Measurements from ENCODE around the gene TMEM150C. TPM values are rescaled to one million over a fixed set of nuclear protein-coding genes. Genes with fewer than 3 reads are reported as not detected.
"Not testable (repeated sequence)": the region's sequence is repeated elsewhere in the genome, so short reads cannot be mapped to it uniquely, and the experiment has no call there.

Gene TMEM150C
- total RNA-seq, 1 donor from 2014 or later, result 5.4 TPM

DNA sequence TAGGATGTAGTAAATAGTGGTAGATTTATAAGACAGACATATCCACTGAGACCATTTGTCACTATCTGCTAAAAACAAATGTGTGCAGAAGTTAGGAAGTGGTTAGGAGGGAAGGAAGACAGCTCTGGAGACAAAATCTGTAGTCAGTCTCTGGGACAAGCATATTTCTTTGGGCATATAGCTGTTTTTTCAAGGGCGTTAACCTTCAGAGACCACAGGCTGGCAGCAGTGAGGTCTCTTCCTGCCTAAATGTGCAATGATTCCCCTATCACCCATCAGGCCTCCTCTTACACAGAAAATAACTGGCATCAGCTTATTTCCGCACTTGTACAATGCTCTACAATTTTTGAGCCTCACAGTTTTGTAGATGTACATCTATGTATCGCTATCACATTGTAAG lies 6.5 kb downstream of the TMEM150C start:
- no peak overlapping the region for H3K27ac ChIP-seq
- no peaks in the 10 kb centered on the region for H3K36me3 ChIP-seq
- DNase-seq (ENCODE audit: low spot score in 2 of 2), result no peak
- H3K9me3 ChIP-seq, result no peaks in the 10 kb centered on the region
- H3K4me1 ChIP-seq, result no peaks in the 10 kb centered on the region
- H3K27me3 ChIP-seq, result no peaks in the 10 kb centered on the region
- intact Hi-C loops (cut with DNase I), result no loop called here
- no peak overlapping the region for H3K4me3 ChIP-seq
- TF ChIP-seq, protein P1, sequence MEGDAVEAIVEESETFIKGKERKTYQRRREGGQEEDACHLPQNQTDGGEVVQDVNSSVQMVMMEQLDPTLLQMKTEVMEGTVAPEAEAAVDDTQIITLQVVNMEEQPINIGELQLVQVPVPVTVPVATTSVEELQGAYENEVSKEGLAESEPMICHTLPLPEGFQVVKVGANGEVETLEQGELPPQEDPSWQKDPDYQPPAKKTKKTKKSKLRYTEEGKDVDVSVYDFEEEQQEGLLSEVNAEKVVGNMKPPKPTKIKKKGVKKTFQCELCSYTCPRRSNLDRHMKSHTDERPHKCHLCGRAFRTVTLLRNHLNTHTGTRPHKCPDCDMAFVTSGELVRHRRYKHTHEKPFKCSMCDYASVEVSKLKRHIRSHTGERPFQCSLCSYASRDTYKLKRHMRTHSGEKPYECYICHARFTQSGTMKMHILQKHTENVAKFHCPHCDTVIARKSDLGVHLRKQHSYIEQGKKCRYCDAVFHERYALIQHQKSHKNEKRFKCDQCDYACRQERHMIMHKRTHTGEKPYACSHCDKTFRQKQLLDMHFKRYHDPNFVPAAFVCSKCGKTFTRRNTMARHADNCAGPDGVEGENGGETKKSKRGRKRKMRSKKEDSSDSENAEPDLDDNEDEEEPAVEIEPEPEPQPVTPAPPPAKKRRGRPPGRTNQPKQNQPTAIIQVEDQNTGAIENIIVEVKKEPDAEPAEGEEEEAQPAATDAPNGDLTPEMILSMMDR (IDR thresholded peaks at IDR 0.05), result no peak

DNA sequence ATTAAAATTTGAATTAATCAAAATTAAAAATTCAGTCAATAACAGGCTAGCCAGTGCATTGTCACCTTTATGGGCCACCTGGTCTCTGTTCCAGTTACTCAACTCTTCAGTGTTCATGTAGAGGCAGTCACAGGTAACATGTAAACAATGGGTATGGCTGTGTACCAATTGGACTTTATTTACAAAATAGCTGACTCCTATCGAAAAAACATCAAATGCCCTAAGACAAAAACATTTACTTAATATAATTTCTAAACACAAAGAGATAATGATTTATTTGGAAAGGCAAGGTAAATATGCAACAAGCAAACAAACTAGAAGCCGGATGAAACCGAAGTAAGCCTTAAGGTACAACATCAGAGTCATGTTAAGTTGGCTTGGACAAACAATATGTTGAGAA lies 8.8 kb downstream of the TMEM150C start:
- Histone ChIP-seq H3K27ac (no peak overlapping the region), H3K27me3 (no peaks in the 10 kb centered on the region), H3K36me3 (no peaks in the 10 kb centered on the region), H3K4me1 (no peaks in the 10 kb centered on the region), H3K4me3 (no peak overlapping the region), H3K9me3 (no peaks in the 10 kb centered on the region)
- intact Hi-C loops (cut with DNase I), result no loop called here
- TF ChIP-seq, protein P1 (IDR thresholded peaks at IDR 0.05), result no peak
- DNase-seq (ENCODE audit: low spot score in 2 of 2), result no peak

DNA sequence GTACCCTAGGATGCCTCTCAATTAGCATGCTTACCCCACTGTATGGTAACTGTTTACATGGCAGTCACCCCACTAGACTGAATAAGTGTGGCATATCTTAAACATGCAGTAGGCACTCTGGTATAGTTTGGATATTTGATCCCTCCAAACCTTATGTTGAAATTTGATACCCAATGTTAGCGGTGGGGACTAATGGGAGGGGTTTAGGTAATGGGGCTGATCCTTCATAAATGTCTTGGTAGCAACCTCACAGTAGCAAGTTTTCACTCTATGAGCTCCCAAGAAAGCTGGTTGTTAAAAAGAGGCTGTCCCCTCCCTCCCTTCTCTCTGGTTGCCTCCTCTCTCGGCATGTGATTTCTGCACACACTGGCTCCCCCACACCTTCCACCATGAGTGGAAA lies 10.1 kb downstream of the TMEM150C start:
- DNase-seq (ENCODE audit: low spot score in 2 of 2), result no peak
- Histone ChIP-seq H3K4me1 (no peaks in the 10 kb centered on the region), H3K36me3 (no peaks in the 10 kb centered on the region), H3K4me3 (no peak overlapping the region), H3K9me3 (peaks cover 0 to 5% of the 10 kb centered on the region in 2 donors), H3K27me3 (no peaks in the 10 kb centered on the region), H3K27ac (no peak overlapping the region)
- intact Hi-C loops (cut with DNase I), result no loop called here
- TF ChIP-seq, protein P1 (IDR thresholded peaks at IDR 0.05), result no peak

DNA sequence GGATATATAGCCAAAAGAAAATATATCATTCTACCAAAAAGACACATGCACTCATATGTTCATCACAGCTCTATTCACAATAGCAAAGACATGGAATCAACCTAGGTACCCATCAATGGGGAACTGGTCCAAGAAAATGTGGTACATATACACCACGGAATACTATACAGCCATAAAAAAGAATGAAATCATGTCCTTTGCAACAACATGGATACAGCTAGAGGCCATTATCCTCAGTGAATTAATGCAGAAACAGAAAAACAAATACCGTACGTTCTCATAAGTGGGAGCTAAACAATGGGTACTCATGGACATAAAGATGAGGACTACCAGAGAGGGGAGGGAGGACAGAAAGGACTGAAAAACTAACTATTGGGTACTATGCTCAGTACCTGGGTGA lies 13.9 kb downstream of the TMEM150C start:
- H3K27me3 ChIP-seq; H3K9me3 ChIP-seq; H3K4me3 ChIP-seq; DNase-seq (ENCODE audit: low spot score in 2 of 2); H3K36me3 ChIP-seq; H3K4me1 ChIP-seq; intact Hi-C loops (cut with DNase I); H3K27ac ChIP-seq: not testable (repeated sequence)

DNA sequence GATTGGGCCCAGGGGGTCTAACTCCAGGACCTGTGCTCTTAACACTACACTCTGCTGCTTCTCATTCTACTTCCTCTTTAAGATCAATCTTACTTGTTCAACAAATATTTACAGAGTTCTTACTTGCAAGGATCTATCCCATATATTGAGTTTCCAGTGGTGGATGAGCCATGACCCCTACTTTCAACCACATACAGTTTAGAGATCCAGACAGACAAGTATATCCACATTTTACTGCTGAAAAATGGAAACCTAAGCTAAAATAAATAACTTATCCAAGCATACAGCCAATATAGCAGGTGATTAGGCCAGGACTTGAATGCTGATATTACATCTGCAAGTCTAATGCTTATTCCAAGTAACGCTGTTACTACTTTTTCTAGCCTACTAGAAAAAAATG lies 18.7 kb downstream of the TMEM150C start:
- Histone ChIP-seq H3K27me3 (no peaks in the 10 kb centered on the region), H3K9me3 (peaks cover 0 to 5% of the 10 kb centered on the region in 2 donors), H3K4me1 (no peaks in the 10 kb centered on the region), H3K4me3 (no peak overlapping the region), H3K27ac (no peak overlapping the region), H3K36me3 (no peaks in the 10 kb centered on the region)
- DNase-seq (ENCODE audit: low spot score in 2 of 2), result no peak
- intact Hi-C loops (cut with DNase I), result no loop called here
- TF ChIP-seq, protein P1 (IDR thresholded peaks at IDR 0.05), result no peak

DNA sequence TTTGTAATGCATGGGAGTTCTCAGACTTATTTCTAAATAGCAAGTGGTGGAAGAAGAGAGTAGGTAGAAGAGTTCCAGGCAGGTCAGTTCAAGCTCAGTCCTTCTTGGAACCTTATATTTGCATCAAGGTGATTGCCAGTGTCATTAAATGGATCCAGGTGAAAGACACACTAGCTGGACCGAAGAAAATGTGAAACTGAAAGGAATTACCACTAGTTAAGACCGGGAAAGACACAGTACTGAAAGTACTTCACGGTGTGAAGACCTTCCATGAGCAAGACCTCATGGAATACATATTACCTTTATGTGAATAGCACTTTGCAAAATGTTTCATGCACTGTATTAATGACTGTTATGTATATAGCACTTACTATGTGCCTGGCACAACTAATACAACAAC lies 19.1 kb downstream of the TMEM150C start:
- Histone ChIP-seq H3K4me1 (no peaks in the 10 kb centered on the region), H3K9me3 (peaks cover 0 to 2% of the 10 kb centered on the region in 2 donors), H3K27me3 (no peaks in the 10 kb centered on the region), H3K27ac (no peak overlapping the region), H3K4me3 (no peak overlapping the region), H3K36me3 (no peaks in the 10 kb centered on the region)
- TF ChIP-seq, protein P1 (IDR thresholded peaks at IDR 0.05), result no peak
- intact Hi-C loops (cut with DNase I), result no loop called here
- no peak for DNase-seq (ENCODE audit: low spot score in 2 of 2)
